Fibroblast of gingiva (primary cell): Measurements from ENCODE around the gene RSRC2.
"Not testable (repeated sequence)": the region's sequence is repeated elsewhere in the genome, so short reads cannot be mapped to it uniquely, and the experiment has no call there.

ENCODE experiments used
- DNase-seq: peaks from one replicate; pipeline ENCODE4 v3.0.0-alpha.2; 2011; ENCODE audit warnings: low read depth

RSRC2 gene

DNA sequence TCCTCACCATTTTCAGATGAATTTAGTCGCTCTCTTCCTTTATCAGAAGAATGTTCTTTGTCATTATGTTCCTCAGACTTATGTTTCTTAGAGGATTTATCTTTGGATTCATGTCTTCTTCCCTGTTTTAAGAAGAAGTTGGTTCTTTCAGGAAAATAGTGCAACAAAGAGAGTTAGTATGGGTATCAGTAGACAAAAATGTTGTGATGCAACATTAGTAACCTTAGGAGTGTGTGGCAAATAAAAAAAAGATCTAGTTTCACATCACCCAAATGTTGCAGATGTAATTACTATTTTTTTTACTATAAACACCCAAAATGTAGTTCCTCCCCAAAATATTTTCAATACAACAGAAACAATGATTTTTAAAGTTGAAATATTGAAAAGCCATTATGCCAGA is 7.8 kb downstream of the RSRC2 start:
- DNase-seq = peak; percentile 65

DNA sequence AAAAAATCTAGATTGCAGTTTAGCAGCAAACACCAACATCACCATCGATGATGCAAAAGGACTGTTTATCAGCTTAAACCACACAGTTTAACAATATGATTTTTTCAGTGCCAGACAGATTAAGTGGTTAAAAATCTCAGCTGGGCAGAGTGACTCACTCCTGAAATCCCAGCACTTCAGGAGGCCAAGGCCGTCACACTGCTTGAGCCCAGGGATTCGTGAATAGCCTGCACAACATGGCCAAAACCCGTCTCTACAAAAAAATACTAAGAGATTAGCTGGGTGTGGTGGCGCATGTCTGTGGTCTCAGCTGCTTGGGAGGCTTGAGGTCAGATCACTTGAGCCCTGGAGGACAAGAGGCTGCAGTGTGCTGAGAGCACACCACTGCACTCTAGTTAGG is 8.9 kb downstream of the RSRC2 start:
- peak; percentile 85 for DNase-seq

DNA sequence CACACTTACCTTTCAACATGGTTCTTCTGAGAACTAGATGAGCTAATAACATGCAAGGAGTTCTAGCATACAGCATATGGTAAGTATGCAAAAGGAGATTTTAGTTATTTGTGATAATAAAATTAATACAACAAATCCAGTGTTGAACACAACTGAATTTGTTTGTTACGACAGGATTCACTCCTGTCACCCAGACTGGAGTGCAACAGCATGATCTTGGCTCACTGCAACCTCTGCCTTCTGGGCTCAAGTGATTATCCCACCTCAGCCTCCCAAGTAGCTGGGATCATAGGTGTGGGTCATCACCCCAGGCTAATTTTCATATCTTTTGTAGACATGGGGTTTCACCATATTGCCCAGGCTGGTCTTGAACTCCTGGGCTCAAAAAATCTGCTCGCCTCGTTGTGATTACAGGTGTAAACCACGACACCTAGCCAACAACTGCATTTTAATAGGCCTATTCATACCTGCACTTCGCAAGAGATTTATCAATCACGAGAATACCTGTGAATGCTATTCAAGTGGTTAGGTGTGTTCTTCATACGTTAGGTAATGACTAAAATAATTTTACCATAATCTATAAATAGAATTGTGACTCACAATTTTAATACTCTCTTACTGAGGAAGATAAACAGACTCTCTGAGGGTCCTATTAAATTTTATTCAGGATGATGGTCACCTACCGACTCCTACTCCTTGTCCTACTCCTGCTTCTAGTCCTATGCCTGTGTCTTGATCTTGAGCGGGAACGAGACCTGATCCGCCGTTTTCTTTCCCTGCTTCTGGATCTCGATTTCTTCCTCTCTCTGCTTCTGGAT is 10.0 kb downstream of the RSRC2 start:
- no peak for DNase-seq

DNA sequence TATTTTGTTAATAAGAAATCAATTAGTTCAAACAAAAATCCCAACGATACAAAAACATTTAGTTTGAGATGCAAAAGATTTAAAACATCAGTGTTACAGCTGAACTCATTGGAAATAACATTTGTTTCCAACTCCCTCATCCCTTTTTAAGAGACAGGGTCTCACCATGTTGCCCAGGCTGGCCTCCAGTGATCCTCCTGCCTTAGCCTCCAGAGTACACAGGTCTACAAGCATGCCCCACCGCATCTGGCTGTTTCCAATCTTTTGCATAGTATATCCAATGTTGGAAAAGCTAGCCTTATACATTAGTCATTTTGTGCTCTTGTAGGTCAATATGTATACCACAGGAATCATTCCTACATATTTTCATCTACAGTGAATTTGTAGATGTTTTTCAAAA is 11.5 kb downstream of the RSRC2 start:
- no peak for DNase-seq

DNA sequence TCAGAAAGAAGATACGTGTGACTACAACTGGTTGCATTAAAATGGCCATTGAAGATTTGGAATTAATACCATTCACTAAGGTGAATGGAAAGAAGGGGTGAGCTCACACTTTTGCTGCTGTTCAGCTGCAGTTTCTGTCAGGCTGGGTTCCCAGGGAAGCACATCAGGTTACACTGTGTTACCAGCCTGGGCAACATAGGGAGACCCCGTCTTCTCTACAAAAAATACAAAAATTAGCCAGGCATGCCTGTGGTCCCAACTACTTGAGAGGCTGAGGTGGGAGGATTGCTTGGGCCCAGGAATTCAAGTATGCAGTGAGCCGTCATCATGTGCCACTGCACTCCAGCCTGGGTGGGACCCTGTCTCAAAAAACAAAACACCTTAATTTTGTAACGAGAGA is 13.1 kb downstream of the RSRC2 start:
- DNase-seq = no peak

DNA sequence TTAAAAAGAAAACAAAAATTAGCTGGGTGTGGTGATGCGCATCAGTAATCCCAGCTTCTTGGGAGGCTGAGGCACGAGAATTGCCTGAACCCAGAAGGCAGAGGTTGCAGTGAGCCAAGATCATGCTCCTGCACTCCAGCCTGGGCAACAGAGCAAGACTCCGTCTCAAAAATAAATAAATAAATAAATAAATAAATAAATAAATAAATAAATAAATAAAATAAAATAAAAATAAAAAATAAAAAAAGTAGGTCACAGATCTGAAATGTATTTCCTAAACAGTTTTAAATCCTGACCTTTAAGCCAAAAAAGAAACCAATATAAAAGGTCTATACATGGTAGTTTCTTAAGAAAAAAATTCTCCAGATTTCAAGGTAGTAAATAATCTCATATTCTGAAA is 13.7 kb downstream of the RSRC2 start:
- not testable (repeated sequence) for DNase-seq

DNA sequence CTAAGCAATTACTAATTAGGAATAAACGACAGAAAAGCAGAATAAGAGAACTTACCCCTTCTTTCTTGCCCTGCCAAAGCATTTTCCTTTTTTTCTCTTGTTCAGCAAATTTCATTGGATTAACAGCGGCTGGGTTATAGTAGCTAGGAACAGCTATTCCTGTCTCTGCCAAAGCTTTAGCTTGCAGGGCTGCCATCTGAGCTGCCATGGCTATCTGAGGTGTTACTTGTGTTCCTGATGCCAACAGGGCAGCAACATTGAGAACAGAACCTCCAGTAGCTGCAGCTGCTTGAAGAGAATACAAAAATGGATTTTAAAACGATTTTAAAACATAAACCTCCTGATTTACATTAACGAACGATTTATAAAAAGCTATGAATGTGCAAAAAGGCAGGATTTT is 18.6 kb downstream of the RSRC2 start:
- no peak for DNase-seq

DNA sequence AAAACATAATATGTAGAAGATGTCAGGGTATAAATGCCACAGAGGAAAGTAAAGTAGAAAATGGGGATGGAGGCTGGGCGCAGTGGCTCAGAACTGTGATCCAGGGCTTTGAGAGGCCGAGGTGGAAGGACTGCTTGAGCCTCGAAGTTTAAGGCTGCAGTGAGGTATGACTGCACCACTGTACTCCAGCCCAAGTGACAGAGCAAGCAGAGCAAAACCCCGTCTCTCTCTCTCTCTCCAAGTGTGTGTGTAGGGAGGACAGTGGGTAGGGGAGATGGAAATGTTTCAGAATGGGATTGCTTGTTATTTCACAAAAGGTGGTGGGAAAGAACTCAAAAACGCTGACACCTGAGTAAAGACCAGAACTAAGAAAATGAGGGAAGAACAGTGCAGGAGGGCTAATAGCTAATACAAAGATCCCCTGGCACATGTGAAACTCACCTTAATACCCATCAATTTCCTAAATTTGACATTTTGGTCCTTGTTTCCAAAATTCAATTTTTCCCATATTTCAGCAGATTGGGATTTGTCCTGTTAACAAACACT is 20.3 kb downstream of the RSRC2 start:
- no peak for DNase-seq

DNA sequence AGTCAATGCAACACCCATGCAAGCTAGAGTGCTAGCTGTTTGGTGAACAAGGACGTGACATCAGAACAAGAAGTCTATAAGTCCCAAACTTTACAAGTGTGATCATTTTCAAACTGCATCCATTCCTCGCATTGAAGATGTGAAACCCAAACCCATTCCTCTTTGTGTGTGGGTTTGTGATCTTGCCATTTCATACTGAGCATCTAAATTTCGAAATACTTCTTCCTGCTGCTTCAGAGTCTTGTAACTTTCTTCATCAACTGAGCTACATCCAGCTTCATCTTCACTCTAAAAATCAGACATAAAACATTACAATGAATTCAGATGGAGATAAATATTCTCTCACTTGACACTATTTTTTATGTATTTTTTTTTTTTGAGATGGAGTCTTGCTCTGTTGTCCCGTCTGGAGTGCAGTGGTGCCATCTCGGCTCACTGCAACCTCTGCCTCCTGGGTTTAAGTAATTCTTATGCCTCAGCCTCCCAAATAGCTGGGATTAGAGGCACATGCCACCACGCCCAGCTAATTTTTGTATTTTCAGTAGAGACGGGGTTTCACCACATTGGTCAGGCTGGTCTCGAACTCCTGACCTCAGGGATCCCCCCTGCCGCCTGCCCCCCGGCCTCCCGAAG is 21.2 kb downstream of the RSRC2 start:
- peak; percentile 60 for DNase-seq

DNA sequence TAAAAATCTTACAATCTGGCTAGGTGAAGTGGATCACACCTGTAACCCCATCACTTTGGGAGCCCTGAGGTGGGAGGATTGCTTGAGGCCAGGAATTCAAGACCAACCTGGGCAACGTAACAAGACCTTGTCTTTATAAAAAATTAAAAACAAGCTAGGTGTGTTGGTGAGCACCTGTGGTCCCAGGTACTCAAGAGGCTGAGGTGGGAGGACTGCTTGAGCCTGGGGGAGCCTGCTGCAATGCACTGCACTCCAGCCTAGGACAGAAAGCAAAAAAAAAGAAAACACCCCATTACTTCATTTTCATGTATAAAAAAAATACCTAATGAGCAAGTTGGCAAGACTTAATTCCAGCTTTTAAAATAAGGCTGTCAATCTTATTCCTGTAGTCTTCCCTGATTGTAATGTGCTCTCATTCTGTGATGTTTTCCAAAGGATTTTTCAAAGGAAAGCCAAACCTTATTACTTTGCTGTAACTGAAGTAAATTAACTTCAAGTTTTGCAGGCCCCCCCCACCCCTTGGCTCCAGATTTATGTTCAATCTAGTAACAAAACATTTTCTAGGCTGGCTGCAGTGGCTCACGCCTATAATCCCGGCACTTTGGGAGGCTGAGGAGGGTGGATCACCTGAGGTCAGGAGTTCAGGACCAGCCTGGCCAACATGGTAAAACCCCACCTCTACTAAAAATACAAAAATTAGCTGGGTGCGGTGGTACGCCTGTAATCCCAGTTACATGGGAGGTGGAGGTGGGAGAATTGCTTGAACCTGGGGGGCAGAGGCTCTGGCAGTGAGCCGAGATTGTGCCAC is 22.7 kb downstream of the RSRC2 start:
- no peak for DNase-seq

DNA sequence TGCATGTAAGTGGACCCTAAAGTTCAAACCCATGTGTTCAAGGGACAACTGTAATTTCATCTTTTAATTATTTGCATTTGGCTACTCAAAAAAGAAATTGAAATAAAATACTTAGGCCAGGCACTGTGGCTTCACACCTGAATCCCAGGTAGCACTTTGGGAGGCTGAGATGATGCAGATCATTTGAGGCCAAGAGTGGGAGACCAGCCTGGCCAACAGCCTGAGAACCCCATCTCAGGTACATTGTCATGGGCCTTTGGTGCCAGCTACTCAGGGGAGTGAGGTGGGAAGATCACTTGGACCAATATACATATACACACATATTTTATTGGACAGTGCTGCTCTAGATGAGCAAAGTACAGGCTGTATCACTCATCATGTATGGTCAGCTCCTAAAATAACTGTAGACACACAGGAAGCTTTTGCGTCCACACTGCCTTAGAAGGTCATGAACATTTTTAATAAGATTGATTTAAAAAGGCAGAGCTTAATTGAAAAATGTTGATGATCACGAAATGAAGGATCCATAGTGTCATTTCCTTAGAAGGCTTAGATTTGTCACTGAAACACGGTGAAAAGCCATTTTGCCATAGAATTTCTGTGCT is 23.5 kb downstream of the RSRC2 start:
- DNase-seq = no peak

DNA sequence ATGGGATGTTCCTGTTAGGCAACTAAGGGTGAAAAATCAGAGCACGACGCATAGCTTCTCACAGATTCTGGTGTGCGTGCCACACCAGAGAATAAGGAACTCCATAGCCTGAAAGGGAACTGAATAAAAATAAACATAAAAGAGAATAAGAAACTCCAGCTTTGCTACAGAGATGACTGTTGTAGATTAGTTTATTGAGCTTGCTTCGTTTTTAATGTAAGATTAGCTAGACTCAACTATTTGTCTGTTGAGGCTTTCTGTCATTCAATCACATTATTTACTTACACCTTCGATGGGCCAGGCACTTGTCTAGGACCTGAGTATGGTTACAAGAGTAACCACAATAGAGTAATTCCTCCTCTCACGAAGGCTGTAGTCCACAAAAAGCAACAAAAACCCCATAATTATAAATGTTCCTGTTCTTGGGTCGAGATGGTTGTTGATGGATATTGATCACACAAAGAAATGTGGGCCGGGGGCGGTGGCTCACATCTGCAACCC is 25.2 kb downstream of the RSRC2 start:
- no peak for DNase-seq

DNA sequence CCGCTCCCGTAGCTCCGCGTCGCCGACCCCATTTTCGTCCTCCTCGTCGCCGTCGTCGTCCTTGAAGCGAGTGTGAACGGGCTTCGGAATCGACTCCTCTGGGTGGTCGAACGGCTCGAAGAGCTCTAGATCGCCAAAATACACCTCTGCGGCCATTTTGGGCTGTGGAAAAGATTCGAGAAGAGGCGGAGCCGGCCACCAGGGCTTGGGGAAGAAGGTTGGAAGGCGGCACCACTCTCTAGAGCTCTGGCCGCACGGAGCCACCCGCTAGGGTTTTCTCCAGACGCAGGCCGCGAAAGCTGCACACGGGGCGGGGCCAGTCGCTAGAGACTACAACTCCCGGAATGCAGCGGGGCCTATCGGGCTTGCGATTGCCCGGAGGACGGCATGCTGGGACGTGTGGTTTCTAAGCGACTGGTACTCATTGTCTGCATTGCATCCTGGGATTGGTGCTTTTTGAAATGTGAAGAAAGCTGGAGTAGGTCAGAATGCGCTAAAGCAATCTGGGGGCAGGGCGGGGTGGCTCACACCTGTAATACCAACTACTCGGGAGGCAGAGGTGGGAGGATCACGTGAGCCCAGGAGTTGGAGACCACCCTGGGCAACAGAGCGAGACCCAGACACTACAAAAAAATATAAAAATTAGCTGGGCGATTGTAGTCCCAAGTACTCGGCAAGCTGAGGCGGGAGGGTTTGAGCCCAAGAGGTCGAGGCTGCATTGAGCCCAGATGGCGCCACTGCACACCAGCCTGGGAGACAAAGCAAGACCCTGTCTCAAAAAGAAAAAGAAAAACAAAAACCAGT is 25.8 kb downstream of the RSRC2 start, which contains the start of gene ZCCHC8:
ZCCHC8 (minus strand) TSS at position 248 of the 804 bp plus-strand sequence; CDS start at position 156, 92 bp downstream.
- DNase-seq = peak; percentile 98

DNA sequence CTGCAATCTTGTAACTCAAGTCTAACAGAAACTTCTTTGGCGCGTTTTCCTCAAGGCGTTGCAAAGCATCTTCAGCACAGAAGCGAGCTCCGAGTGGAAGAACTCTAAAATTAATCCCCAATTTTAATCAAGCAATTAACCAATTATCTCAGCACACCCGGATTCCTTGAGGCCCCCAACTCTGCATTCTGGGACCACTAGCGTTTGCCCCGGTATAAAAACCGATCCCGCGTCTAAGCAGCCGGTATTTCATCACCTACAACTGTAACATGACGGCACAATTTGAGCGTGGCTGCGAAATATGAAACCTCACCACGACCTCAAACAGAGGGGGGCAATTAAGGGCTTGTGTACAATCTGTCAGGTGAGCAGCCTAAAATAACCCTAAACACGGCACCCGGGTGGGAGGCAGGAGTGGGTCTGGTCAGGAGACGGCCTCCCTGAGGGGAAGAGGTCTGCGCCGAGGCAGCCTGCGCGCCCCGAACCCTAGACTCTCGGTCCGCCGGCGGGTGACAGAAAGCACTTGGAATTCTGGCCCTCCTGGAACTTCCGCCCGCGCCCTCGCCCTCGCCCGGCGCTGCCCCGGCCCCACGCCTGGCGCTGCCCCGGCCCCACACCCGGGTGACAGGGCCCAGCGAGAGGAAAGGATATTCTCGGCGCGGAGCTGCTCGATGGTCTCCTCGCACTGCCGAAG is 26.6 kb downstream of the RSRC2 start:
- DNase-seq = peak; percentile 76

DNA sequence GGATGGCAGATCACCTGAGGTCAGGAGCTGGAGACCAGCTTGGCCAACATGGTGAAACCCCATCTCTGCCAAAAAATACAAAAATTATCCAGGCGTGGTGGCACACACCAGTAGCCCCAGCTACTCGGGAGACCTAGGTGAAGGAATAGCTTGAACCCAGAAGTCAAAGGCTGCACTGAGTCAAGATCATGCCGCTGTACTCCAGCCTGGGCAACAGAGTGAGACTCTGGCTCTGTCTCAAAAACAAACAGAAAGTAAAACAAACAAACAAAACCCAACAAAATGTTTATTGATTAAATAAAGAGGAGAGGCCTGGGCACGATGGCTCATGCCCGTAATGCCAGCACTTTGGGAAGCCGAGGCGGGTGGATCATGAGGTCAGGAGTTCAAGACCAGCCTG is 31.5 kb downstream of the RSRC2 start:
- DNase-seq = no peak

DNA sequence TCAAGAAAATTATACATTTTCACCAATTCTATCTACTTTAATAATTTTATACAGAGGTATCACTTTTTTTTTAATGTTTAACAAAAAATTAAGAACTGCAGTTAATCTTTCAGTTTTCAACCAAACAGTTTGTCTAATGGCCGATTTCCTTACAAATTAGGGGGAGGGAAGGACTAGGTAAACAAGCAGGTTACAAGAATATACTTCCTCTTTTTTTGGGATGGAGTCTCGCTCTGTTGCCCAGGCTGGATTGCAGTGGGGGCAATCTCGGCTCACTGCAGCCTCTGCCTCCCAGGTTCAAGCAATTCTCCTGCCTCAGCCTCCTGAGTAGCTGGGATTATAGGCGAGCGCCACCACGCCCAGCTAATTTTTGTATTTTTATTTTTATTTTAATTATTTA is 33.5 kb downstream of the RSRC2 start:
- DNase-seq = not testable (repeated sequence)

DNA sequence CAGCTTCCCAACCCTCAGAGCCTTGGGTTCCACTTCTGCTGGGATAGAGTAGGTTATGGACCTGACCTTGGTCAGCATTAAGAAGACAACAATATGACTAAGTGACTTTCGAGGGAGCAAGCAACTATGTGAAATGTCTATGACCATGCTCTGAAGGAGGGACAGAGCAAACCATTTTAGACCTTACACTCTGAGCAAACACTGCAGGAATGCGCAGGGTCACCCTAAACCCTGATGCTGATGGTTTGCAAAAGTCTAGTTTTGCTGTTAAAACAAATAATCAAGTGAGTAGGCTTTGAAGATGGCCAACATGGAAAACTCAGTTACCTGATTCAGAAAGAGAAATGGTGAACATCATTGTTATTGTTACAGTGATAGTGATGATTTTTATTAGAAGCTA is 34.7 kb downstream of the RSRC2 start:
- DNase-seq = no peak

DNA sequence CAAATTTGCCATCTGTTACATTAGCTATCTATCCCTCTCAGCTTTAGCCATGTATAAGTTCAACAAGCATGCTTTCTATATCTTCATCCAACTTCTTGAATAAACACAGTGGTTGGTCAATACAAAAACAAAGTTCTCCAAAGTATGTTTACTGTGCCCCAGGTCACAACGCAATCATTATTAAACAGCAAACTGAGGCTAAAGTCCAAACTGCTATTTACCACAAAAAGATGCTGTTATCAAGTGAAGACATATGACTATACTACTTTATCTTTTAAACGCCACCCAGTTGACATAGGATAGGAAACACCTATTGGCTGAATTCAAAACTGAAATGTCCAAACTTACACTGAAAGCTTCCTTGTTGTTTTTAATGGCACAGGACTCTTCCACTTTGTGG is 37.7 kb downstream of the RSRC2 start:
- no peak for DNase-seq

DNA sequence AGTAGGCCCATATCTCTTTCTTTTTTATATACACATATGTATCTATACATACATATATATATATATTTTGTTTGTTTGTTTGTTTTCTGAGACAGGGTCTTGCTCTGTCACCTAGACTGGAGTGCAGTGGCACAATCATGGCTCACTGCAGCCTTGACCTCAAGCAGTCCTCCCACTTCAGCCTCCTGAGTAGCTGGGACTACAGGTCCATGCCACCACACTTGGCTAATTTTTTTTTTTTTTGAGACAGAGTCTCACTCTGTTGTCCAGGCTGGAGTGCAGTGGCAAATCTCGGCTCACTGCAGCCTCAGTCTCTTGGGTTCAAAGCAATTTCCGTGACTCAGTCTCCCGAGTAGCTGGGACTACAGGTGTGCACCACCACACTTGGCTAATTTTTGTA is 38.9 kb downstream of the RSRC2 start:
- not testable (repeated sequence) for DNase-seq

DNA sequence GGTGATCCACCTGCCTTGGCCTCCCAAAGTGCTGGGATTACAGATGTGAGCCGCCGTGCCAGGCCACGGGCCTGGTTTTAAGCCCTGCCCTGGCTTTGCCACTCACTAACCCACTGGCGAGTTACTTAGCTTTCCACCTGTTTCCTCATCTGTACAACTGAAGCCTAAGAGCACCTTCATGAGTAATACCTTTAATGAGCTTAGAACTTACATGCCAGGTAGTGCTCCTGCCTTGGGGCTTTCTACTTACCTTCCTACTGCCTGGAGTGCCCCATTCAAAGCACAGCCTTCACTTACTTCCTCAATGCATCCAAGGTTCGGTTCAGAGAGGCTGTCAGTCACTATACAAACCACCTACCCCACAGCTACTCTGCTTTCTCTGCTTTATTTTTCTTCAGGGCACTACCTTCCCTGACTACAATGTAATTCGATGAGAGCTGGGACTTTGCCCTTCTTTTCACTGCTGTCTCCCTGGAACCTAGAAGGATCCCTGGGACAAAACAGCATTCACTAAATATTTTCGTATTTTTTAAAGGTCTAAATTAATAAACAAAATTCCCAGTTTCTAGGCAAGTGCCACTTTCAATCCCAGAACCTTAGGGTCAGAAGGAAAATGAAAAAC is 39.8 kb downstream of the RSRC2 start:
- no peak for DNase-seq
